ENCODE measurements around the gene SIVA1. TPM values are rescaled to one million over a fixed set of nuclear protein-coding genes. Genes with fewer than 3 reads are reported as not detected.

Gene SIVA1
- polyA plus RNA-seq, 1 of the 3 experiments (the other 2 are of a cell fraction) = 137 TPM

- no peaks in the 10 kb centered on the region for H3K9me3 ChIP-seq
- no peak overlapping the region for H2AFZ ChIP-seq (ENCODE audit: low read depth)
- ChIA-PET POLR2A (no interaction called here), CTCF (interaction anchor here (1.7 kb wide), 1 partner anchor 53 kb away, joined by 3 read pairs; no protein-coding TSS in a partner anchor)
- H3K4me2 ChIP-seq = no peak overlapping the region
- no peaks in the 10 kb centered on the region for H3K27me3 ChIP-seq (ENCODE audit: insufficient read depth)
- peaks cover 12 to 57% of the 10 kb centered on the region in 2 experiments for H3K36me3 ChIP-seq (replicated peaks in 1 of 2; ENCODE audit: control insufficient read depth in 1 of 2, insufficient read depth in 2 of 2, low read length in 1 of 2)
- WGBS (ENCODE audit: low lambda C conversion rate) = 97% methylated on average over 29 of the region's 46 CpGs
- H3F3A ChIP-seq (replicated peaks; ENCODE audit: insufficient read depth) = peaks cover 24% of the 10 kb centered on the region
- peaks cover 20% of the 10 kb centered on the region for H4K20me1 ChIP-seq (ENCODE audit: insufficient read depth)
- peaks cover 0 to 3% of the 10 kb centered on the region in 2 experiments; a peak in 1 of 4 replicates for H3K4me1 ChIP-seq (ENCODE audit: control insufficient read depth in 1 of 2, insufficient read depth in 2 of 2, low read depth in 1 of 2, low read length in 1 of 2)
- H3K9ac ChIP-seq = no peak overlapping the region
- H3K4me3 ChIP-seq (ENCODE audit: low read depth in 2 of 2, low read length in 1 of 2) = no peak overlapping the region
- no peaks in the 10 kb centered on the region for H3K9me2 ChIP-seq
- H3K27ac ChIP-seq (ENCODE audit: low read depth in 2 of 2, low read length in 1 of 2) = no peak overlapping the region
- H3K79me2 ChIP-seq (ENCODE audit: insufficient read depth) = no peaks in the 10 kb centered on the region
- TF ChIP-seq SIN3A (IDR thresholded peaks at IDR 0.05; ENCODE audit: borderline replicate concordance, low read depth, low read length) (no peak), JUND (IDR thresholded peaks at IDR 0.05) (no peak), TAF1 (IDR thresholded peaks at IDR 0.05; ENCODE audit: borderline replicate concordance, low read depth, low read length) (no peak), ELF1 (IDR thresholded peaks at IDR 0.05) (no peak), RCOR1 (IDR thresholded peaks at IDR 0.05; ENCODE audit: low read length) (no peak), EP300 (IDR thresholded peaks at IDR 0.05; ENCODE audit: borderline replicate concordance in 1 of 2, low read depth in 1 of 2, low read length in 1 of 2) (no peak), GATA2 (CRISPR knock-in tag; IDR thresholded peaks at IDR 0.05) (no peak), NRF1 (IDR thresholded peaks at IDR 0.05; ENCODE audit: low read depth, low read length) (no peak), TCF12 (IDR thresholded peaks at IDR 0.05) (no peak), RFX5 (IDR thresholded peaks at IDR 0.05; ENCODE audit: low read length) (no peak), TEAD4 (IDR thresholded peaks at IDR 0.05; ENCODE audit: borderline replicate concordance, insufficient read depth) (no peak), FOSL2 (IDR thresholded peaks at IDR 0.05; ENCODE audit: borderline replicate concordance, low read depth) (no peak), USF1 (IDR thresholded peaks at IDR 0.05; ENCODE audit: borderline replicate concordance, low read depth) (no peak), IRF3 (IDR thresholded peaks at IDR 0.05; ENCODE audit: low read depth, low read length) (no peak)
- peak; percentile 34 for DNase-seq
Observed at GRCh38 chr14:104773505-104774452, 20.8 kb downstream of the SIVA1 start.

GRCh38 chr14:104774453-104775072 lies 21.6 kb downstream of the SIVA1 start:
- H3K36me3 ChIP-seq (replicated peaks in 1 of 2; ENCODE audit: control insufficient read depth in 1 of 2, insufficient read depth in 2 of 2, low read length in 1 of 2) = peaks cover 12 to 63% of the 10 kb centered on the region in 2 experiments

More at GRCh38 chr14:104774453-104775072, 21.6 kb downstream of the SIVA1 start:
- H3K9me2 ChIP-seq = no peaks in the 10 kb centered on the region
- H3K9ac ChIP-seq = no peak overlapping the region
- H4K20me1 ChIP-seq (ENCODE audit: insufficient read depth) = peaks cover 25% of the 10 kb centered on the region
- no peak overlapping the region for H3K27ac ChIP-seq (ENCODE audit: low read depth in 2 of 2, low read length in 1 of 2)
- H2AFZ ChIP-seq (ENCODE audit: low read depth) = no peak overlapping the region
- H3K4me3 ChIP-seq (ENCODE audit: low read depth in 2 of 2, low read length in 1 of 2) = no peak overlapping the region
- DNase-seq = no peak
- no peaks in the 10 kb centered on the region for H3K4me1 ChIP-seq (ENCODE audit: control insufficient read depth in 1 of 2, insufficient read depth in 2 of 2, low read depth in 1 of 2, low read length in 1 of 2)
- TF ChIP-seq NRF1 (IDR thresholded peaks at IDR 0.05; ENCODE audit: low read depth, low read length) (no peak), RXRA (IDR thresholded peaks at IDR 0.05; ENCODE audit: borderline replicate concordance, low read depth) (no peak), FOXM1 (IDR thresholded peaks at IDR 0.05; ENCODE audit: low read depth) (no peak), ELF1 (IDR thresholded peaks at IDR 0.05) (no peak), EZH2phosphoT487 (IDR thresholded peaks at IDR 0.05; ENCODE audit: borderline replicate concordance, low read depth) (no peak), FOXJ3 (CRISPR knock-in tag; IDR thresholded peaks at IDR 0.05) (no peak), TCF12 (IDR thresholded peaks at IDR 0.05) (no peak), USF2 (IDR thresholded peaks at IDR 0.05; ENCODE audit: borderline replicate concordance, low read depth, low read length) (no peak)
- TF ChIP-seq, protein P1, sequence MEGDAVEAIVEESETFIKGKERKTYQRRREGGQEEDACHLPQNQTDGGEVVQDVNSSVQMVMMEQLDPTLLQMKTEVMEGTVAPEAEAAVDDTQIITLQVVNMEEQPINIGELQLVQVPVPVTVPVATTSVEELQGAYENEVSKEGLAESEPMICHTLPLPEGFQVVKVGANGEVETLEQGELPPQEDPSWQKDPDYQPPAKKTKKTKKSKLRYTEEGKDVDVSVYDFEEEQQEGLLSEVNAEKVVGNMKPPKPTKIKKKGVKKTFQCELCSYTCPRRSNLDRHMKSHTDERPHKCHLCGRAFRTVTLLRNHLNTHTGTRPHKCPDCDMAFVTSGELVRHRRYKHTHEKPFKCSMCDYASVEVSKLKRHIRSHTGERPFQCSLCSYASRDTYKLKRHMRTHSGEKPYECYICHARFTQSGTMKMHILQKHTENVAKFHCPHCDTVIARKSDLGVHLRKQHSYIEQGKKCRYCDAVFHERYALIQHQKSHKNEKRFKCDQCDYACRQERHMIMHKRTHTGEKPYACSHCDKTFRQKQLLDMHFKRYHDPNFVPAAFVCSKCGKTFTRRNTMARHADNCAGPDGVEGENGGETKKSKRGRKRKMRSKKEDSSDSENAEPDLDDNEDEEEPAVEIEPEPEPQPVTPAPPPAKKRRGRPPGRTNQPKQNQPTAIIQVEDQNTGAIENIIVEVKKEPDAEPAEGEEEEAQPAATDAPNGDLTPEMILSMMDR (IDR thresholded peaks at IDR 0.05) = no peak
- TF ChIP-seq, protein P2, sequence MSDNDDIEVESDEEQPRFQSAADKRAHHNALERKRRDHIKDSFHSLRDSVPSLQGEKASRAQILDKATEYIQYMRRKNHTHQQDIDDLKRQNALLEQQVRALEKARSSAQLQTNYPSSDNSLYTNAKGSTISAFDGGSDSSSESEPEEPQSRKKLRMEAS (IDR thresholded peaks at IDR 0.05; ENCODE audit: low read depth) = no peak
- H3F3A ChIP-seq (replicated peaks; ENCODE audit: insufficient read depth) = peaks cover 19% of the 10 kb centered on the region
- H3K79me2 ChIP-seq (ENCODE audit: insufficient read depth) = no peaks in the 10 kb centered on the region
- H3K9me3 ChIP-seq = no peaks in the 10 kb centered on the region
- ChIA-PET POLR2A (no interaction called here), CTCF (interaction anchor here (0.7 to 1.7 kb wide), 3 partner anchors 52 to 122 kb away, joined by 3 read pairs; no protein-coding TSS in a partner anchor)
- WGBS (ENCODE audit: low lambda C conversion rate) = 97% methylated on average over 9 of the region's 20 CpGs
- no peak overlapping the region for H3K4me2 ChIP-seq
- H3K27me3 ChIP-seq (ENCODE audit: insufficient read depth) = no peaks in the 10 kb centered on the region
